Hematopoietic multipotent progenitor cell treated with erythropoietin and hydrocortisone succinate and interleukin-3 and kit ligand, for 15 days (in vitro differentiated cells): ENCODE data around the gene PEAR1.
A peak's percentile ranks its signal among the peaks of the same experiment; 100 is the strongest.

Experiments used
- DNase-seq: peaks from one replicate; pipeline ENCODE4 v3.0.0-alpha.2; 2015; ENCODE audit warnings: low spot score

PEAR1 gene

DNA sequence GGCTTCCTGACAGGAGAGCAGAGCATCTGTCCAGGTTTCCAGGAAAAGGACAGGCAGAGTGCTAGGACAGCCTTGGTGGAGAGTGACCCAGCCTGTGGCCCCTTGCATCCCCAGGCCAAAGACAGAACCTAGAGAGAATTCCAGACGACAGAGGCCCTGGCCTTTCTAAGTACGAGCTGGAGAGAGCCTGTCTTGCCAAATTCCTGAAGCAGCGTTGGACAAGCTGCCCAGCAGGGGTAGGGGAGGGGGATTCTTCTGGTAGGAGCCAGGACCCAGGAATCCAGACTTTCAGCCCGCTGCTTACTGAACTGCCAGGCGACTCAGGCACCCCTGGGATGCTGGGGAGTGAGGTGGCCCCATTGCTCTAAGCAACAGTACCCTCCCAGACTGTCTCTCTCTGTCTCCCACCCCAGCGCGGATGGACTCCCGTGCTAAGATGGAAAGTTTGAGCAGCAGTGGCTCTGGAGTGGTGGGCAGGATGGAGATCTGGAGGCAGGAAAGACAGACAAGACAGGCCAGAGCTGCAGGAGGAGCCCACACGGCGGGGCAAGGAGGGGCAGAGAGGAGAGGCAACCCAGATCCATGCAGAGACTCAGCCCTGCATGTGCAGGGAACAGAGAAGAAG, 8.8 kb upstream of the PEAR1 start:
- DNase-seq = no peak

GRCh38 chr1:156885314-156885713, 8.2 kb upstream of the PEAR1 start:
- DNase-seq = no peak

DNA sequence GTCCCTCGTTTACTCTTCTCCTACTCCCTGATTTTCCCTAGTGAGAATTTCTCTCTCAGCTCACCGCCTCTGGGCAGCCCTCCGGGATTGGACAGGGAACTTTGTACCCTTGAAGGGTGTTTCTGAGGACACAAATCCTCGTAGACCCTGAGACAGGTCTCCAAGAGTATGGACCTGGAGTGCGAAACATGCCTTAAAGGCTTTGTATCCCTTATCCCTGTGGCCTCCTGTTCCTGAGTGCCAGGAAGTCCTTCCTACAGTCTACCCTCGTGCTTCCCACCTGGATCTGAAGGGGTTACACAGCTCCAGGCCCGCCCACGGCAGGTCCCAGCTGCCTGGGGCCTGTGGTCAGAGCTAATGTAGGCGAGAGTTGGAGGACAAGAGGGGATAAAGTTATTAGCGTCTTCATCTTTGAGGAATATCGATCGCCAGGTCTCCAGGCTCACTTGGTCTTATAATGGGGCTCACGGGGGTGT, 7.6 kb upstream of the PEAR1 start:
- no peak for DNase-seq

GRCh38 chr1:156886583-156887281, 6.8 kb upstream of the PEAR1 start:
- DNase-seq = no peak

GRCh38 chr1:156887317-156887716, 6.2 kb upstream of the PEAR1 start:
- no peak for DNase-seq

GRCh38 chr1:156887734-156888133, 5.8 kb upstream of the PEAR1 start:
- no peak for DNase-seq

DNA sequence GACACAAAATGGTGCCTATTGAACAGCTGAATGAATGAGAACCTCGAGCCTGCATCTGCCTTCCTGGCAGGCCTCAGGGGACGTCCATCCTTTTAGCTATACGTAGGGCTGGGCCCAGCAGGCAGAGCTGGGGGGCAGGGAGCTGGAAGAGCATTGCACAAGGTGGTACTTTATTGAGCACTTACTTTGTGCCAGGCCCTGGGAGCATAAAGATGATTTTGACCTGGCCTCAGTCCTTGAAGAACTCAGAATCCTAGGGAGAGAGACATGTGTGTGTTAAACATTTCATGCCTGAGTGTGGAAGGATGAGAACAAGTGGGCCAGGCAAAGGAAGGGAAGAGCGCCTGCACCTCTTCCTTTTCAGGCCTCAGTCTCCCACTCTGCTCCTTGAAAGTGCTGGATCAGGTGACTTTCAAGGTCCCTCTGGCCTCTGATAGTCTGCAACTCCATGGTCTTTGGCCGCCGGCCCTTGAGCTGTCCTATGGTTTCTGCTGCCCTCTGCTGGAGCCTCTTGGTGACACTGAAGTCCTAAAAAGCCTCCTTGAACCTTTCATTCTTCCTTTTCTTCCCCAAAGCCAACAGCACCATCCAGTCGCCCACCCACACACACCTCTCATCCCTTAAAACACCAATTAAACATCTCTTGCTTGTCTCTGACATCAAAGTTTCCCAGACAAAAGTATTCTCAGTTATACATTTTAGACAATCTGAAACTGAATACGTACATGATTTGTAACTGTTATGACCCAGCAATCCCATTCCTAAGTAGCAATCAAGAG, 3.5 kb upstream of the PEAR1 start:
- peak; percentile 83 for DNase-seq

GRCh38 chr1:156892190-156893047, 1.1 kb upstream of the PEAR1 start:
- peak; percentile 92 for DNase-seq

DNA sequence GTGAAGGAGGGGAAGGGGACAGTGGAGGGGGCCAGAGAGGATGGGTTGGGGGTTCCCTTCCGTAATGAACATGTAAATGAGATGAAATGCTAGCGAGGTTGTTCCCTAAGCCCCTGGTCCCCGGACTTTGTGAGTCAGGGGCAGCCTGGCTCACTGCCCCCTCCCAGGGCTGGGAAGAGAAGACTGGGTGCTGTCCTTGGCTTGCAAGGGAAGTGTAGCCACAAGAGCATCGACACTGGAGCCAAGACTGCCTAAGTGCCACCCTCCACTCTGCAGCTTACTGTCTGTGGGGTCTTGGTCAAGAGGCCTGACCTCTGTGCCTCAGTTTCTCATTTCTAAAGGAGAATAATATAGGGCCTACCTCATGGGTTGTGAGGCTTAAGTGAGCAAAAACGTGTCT, 483 bp downstream of the PEAR1 start:
- DNase-seq = peak; percentile 31

GRCh38 chr1:156894711-156895454, 1.4 kb downstream of the PEAR1 start:
- DNase-seq = peak; percentile 89

DNA sequence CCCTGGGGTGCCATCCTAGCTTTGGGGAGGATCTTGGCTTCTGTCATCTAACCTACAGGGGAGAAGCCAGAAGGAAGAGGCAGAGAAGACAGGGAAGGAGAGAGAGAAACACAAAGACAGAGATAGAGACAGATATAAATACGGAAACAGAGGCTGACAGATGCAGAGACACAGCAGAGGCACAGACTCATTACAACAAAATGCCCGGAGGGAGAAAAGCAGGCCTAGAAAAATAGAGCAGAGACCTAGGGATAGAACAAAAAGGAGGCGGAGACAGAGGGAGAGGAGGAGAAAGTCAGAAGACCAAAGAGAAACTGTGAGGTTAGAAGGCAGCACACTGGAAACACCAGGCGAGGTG, 1.9 kb downstream of the PEAR1 start:
- no peak for DNase-seq

GRCh38 chr1:156895927-156896326, 2.4 kb downstream of the PEAR1 start:
- no peak for DNase-seq

GRCh38 chr1:156896490-156897033, 3.0 kb downstream of the PEAR1 start:
- DNase-seq = no peak

- DNase-seq = no peak
Observed at GRCh38 chr1:156897078-156897825, 3.7 kb downstream of the PEAR1 start.

DNA sequence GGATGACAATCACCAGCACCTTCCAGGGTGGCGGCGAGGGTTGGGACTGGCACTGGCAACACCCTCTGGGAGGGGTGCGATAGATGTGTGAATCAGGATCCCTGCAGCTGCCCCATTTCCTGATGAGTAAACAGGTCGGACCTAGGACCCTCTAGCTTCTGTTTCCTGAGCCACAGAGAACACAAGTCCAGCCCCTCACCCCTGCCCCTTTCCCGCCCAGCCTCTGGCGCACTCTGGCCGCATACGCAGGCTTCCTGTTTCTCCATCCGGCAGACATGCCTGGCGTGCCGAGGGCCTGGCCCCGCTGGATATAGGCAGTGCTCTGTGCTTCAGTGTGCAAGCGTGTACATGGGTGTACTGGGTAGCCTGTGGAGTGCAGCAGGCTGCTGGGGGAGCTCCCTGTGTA, 4.6 kb downstream of the PEAR1 start:
- peak; percentile 31 for DNase-seq

DNA sequence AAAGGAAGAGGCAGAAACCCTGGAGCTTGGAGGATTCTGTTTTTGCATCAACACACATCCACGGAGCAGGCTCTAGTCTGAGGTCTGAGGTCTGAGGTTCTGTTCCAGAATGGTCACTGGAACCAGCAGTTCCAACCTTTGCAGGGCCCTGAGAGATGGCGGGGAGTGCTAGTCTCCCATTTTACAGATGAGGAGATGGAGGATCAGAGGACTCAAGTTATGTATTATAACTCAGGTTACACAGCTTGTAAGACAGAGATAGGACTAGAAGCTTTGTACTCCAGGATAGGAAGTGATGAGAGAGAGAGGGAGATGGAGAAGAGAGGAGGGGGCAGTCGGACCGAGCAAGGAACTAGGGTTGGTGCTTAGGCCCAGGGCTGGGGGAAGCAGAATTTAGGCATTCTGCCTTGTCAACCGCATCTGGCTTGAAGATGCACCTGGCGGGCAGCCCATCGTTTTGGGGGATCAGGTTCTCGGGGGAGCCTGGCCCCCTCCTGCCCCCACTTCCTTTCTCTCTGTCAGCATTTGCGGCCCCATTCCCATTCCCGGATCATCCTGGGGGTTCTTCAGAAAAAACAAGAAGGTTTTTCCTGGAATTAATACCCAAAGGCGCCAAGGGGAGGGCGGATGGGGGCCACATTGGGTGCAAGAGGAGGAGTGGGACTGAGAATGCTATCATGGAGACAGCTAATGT, 5.6 kb downstream of the PEAR1 start:
- no peak for DNase-seq

GRCh38 chr1:156899956-156900718, 6.6 kb downstream of the PEAR1 start:
- DNase-seq = no peak

DNA sequence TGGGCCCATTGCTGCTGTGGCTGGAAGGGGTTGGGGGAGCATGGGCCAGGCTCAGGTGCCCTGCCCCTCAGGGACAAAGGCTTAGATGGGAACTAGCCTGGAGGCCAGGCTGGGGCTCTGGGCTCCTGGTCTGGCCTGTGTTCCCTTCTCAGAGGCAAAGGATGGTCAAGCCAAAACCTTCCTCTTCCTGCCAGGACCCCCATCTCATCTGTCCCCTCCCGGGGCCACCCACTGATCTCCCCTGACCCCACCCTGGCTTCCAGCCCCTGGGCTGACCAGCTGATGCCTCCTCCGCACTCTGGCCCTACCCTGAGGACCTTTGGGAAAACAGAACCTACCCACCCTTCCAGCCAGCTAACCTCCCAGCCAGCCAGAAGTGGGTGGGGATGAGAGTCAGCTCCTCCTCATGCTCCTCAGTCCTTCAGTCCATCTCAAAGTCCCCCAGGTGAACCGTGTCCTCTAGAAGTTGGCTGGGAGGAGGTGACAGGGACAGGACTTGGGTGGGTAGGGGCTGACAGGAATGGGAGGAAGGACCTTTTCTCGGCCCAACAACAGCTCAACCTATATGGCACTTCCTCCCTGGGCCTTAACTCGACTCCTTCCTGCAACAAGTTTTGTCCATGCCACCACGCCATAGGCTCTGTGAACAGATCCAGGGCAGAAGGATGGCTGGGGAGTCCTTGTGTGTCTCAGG, 7.5 kb downstream of the PEAR1 start:
- no peak for DNase-seq

DNA sequence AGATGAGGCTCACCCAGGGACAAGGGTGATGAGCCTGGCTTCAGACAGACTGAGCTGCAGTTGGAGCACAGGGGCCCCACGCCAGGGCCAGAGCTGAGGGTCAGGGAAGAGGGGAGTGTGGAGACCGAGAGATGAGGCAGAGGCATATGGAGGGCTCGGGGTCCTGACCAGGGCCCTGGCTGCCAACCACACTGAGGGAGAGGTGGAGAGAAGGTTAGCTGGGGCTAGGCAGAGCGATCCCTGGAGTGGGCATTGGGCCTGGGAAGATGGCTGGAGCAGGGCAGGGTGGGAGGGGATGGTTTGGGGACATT, 8.0 kb downstream of the PEAR1 start:
- DNase-seq = no peak
